ENCODE data around the gene SIPA1L3. TPM values are rescaled to one million over a fixed set of nuclear protein-coding genes. Genes with fewer than 3 reads are reported as not detected.

The SIPA1L3 gene
- total and polyA plus RNA-seq, 2 experiments from 2014 or later: 9.3 to 30.3 TPM

GRCh38 chr19:38105574-38105973, 198.6 kb downstream of the SIPA1L3 start:
- no peak for TF ChIP-seq CTCF (IDR thresholded peaks at IDR 0.05; ENCODE audit: low read depth, low read length)
- H3K27ac ChIP-seq: no peak overlapping the region
- DNase-seq (ENCODE audit: low read depth in 1 of 2, low spot score in 1 of 2): no peak
- H3K36me3 ChIP-seq: peaks cover 7% of the 10 kb centered on the region
- no peaks in the 10 kb centered on the region for H3K27me3 ChIP-seq
- no peak overlapping the region for H3K4me3 ChIP-seq
- H3K4me1 ChIP-seq (ENCODE audit: low read depth): no peaks in the 10 kb centered on the region
- H3K9me3 ChIP-seq (ENCODE audit: low read depth): no peaks in the 10 kb centered on the region

- no peaks in the 10 kb centered on the region for H3K4me1 ChIP-seq (ENCODE audit: low read depth)
- no peak overlapping the region for H3K27ac ChIP-seq
- H3K4me3 ChIP-seq: no peak overlapping the region
- H3K9me3 ChIP-seq (ENCODE audit: low read depth): no peaks in the 10 kb centered on the region
- H3K27me3 ChIP-seq: no peaks in the 10 kb centered on the region
- no peak for TF ChIP-seq CTCF (IDR thresholded peaks at IDR 0.05; ENCODE audit: low read depth, low read length)
- DNase-seq (ENCODE audit: low read depth in 1 of 2, low spot score in 1 of 2): no peak
- peaks cover 7% of the 10 kb centered on the region for H3K36me3 ChIP-seq
These were observed 200.1 kb downstream of the SIPA1L3 start for GRCh38 chr19:38107129-38107528.

- TF ChIP-seq CTCF (IDR thresholded peaks at IDR 0.05; ENCODE audit: low read depth, low read length): no peak
- H3K27ac ChIP-seq: no peak overlapping the region
- no peaks in the 10 kb centered on the region for H3K27me3 ChIP-seq
- peaks cover 6% of the 10 kb centered on the region for H3K36me3 ChIP-seq
- no peak overlapping the region for H3K4me3 ChIP-seq
- H3K9me3 ChIP-seq (ENCODE audit: low read depth): no peaks in the 10 kb centered on the region
- no peak for DNase-seq (ENCODE audit: low read depth in 1 of 2, low spot score in 1 of 2)
- H3K4me1 ChIP-seq (ENCODE audit: low read depth): no peaks in the 10 kb centered on the region
These were observed 204.9 kb downstream of the SIPA1L3 start for GRCh38 chr19:38111898-38112297.

- Histone ChIP-seq H3K4me3 (no peak overlapping the region), H3K36me3 (peaks cover 4% of the 10 kb centered on the region), H3K9me3 (ENCODE audit: low read depth) (no peaks in the 10 kb centered on the region), H3K4me1 (ENCODE audit: low read depth) (no peaks in the 10 kb centered on the region), H3K27me3 (no peaks in the 10 kb centered on the region), H3K27ac (no peak overlapping the region)
- DNase-seq (ENCODE audit: low read depth in 1 of 2, low spot score in 1 of 2): no peak
- TF ChIP-seq CTCF (IDR thresholded peaks at IDR 0.05; ENCODE audit: low read depth, low read length): no peak
These were observed 207.6 kb downstream of the SIPA1L3 start for GRCh38 chr19:38114651-38115050.

GRCh38 chr19:38115271-38115802, 208.3 kb downstream of the SIPA1L3 start:
- no peak for DNase-seq (ENCODE audit: low read depth in 1 of 2, low spot score in 1 of 2)
- H3K9me3 ChIP-seq (ENCODE audit: low read depth): no peaks in the 10 kb centered on the region
- TF ChIP-seq CTCF (IDR thresholded peaks at IDR 0.05; ENCODE audit: low read depth, low read length): no peak
- H3K27ac ChIP-seq: no peak overlapping the region
- H3K4me3 ChIP-seq: no peak overlapping the region
- no peaks in the 10 kb centered on the region for H3K27me3 ChIP-seq
- no peaks in the 10 kb centered on the region for H3K4me1 ChIP-seq (ENCODE audit: low read depth)
- H3K36me3 ChIP-seq: peaks cover 6% of the 10 kb centered on the region

GRCh38 chr19:38118176-38118575, 211.2 kb downstream of the SIPA1L3 start:
- DNase-seq (ENCODE audit: low read depth in 1 of 2, low spot score in 1 of 2): no peak
- TF ChIP-seq CTCF (IDR thresholded peaks at IDR 0.05; ENCODE audit: low read depth, low read length): no peak
- no peaks in the 10 kb centered on the region for H3K27me3 ChIP-seq
- H3K36me3 ChIP-seq: peaks cover 2% of the 10 kb centered on the region
- H3K27ac ChIP-seq: no peak overlapping the region
- H3K4me1 ChIP-seq (ENCODE audit: low read depth): no peaks in the 10 kb centered on the region
- no peak overlapping the region for H3K4me3 ChIP-seq
- H3K9me3 ChIP-seq (ENCODE audit: low read depth): no peaks in the 10 kb centered on the region
